ENCODE results near the gene PSMC6. TPM values are rescaled to one million over a fixed set of nuclear protein-coding genes. Genes with fewer than 3 reads are reported as not detected.
"Not testable (repeated sequence)": the region's sequence is repeated elsewhere in the genome, so short reads cannot be mapped to it uniquely, and the experiment has no call there.

The PSMC6 gene
- total RNA-seq, 3 donors from 2014 or later, result 78.3 to 106 (median 89.9) TPM

DNA sequence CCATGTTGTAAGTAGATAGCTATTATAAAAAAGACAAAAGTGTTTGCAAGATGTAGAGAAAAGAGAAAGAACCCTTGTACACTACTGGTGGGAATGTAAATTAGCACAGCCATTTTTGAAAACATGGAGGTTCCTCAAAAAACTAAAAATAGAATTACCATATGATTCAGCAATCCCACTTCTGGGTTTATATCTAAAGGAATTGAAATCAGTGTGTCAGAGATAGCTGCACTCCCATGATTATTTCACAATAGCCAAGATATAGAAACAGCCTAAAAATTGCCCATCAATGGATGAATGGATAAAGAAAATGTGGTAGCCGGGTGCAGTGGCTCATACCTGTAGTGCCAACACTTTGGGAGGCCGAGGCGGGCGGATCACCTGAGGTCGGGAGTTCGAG lies 9.2 kb downstream of the PSMC6 start:
- no peak overlapping the region for H3K27ac ChIP-seq
- intact Hi-C loops (cut with DNase I; ENCODE audit: low total_unique reads), result no loop called here
- peaks cover 7% of the 10 kb centered on the region for H3K36me3 ChIP-seq
- no peaks in the 10 kb centered on the region for H3K4me1 ChIP-seq
- H3K4me3 ChIP-seq, result no peak overlapping the region
- H3K27me3 ChIP-seq, result no peaks in the 10 kb centered on the region
- no peak for DNase-seq (ENCODE audit: low spot score in 2 of 2)
- TF ChIP-seq POLR2A (IDR thresholded peaks at IDR 0.05), result no peak
- no peak for TF ChIP-seq CTCF (IDR thresholded peaks at IDR 0.05)
- TF ChIP-seq POLR2AphosphoS5 (IDR thresholded peaks at IDR 0.05), result no peak
- H3K9me3 ChIP-seq, result no peaks in the 10 kb centered on the region

- Histone ChIP-seq H3K9me3 (no peaks in the 10 kb centered on the region), H3K4me1 (no peaks in the 10 kb centered on the region), H3K27me3 (no peaks in the 10 kb centered on the region), H3K4me3 (no peak overlapping the region), H3K36me3 (peaks cover 12% of the 10 kb centered on the region), H3K27ac (no peak overlapping the region)
- intact Hi-C loops (cut with DNase I; ENCODE audit: low total_unique reads), result no loop called here
- no peak for DNase-seq (ENCODE audit: low spot score in 2 of 2)
- no peak for TF ChIP-seq POLR2AphosphoS5 (IDR thresholded peaks at IDR 0.05)
- TF ChIP-seq POLR2A (IDR thresholded peaks at IDR 0.05), result no peak
- no peak for TF ChIP-seq CTCF (IDR thresholded peaks at IDR 0.05)
Observed at GRCh38 chr14:52723514-52724359, 16.7 kb downstream of the PSMC6 start.

DNA sequence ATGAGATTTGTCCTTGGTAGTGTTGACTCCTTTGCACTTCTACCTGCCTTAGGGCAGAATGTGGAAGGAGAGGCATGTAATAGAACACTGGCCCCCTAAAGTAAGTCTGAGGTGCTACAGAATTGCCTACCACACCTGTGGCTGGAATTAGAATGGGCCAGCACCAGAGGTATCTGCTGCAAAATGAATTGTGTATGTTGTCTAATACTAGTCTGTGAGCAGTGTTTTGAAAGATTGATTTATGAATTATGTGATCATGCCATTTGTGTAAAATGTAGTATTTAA lies 17.3 kb downstream of the PSMC6 start:
- intact Hi-C loops (cut with DNase I; ENCODE audit: low total_unique reads), result no loop called here
- Histone ChIP-seq H3K4me1 (no peaks in the 10 kb centered on the region), H3K36me3 (peaks cover 12% of the 10 kb centered on the region), H3K9me3 (no peaks in the 10 kb centered on the region), H3K27me3 (no peaks in the 10 kb centered on the region), H3K27ac (no peak overlapping the region), H3K4me3 (no peak overlapping the region)
- DNase-seq (ENCODE audit: low spot score in 2 of 2), result no peak
- no peak for TF ChIP-seq POLR2A (IDR thresholded peaks at IDR 0.05)
- TF ChIP-seq CTCF (IDR thresholded peaks at IDR 0.05), result no peak
- TF ChIP-seq POLR2AphosphoS5 (IDR thresholded peaks at IDR 0.05), result no peak

DNA sequence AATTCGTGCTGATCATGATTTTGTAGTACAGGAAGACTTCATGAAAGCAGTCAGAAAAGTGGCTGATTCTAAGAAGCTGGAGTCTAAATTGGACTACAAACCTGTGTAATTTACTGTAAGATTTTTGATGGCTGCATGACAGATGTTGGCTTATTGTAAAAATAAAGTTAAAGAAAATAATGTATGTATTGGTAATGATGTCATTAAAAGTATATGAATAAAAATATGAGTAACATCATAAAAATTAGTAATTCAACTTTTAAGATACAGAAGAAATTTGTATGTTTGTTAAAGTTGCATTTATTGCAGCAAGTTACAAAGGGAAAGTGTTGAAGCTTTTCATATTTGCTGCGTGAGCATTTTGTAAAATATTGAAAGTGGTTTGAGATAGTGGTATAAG lies 20.5 kb downstream of the PSMC6 start:
- H3K27me3 ChIP-seq; H3K27ac ChIP-seq; H3K9me3 ChIP-seq; intact Hi-C loops (cut with DNase I; ENCODE audit: low total_unique reads); H3K4me1 ChIP-seq; H3K36me3 ChIP-seq; H3K4me3 ChIP-seq; DNase-seq (ENCODE audit: low spot score in 2 of 2): not testable (repeated sequence)

- H3K4me3 ChIP-seq; H3K36me3 ChIP-seq; H3K27me3 ChIP-seq; H3K4me1 ChIP-seq; H3K27ac ChIP-seq; intact Hi-C loops (cut with DNase I; ENCODE audit: low total_unique reads); DNase-seq (ENCODE audit: low spot score in 2 of 2); H3K9me3 ChIP-seq: not testable (repeated sequence)
Observed at GRCh38 chr14:52729035-52729434, 22.0 kb downstream of the PSMC6 start.

GRCh38 chr14:52729585-52729924 lies 22.6 kb downstream of the PSMC6 start:
- DNase-seq (ENCODE audit: low spot score in 2 of 2), result no peak
- H3K9me3 ChIP-seq, result no peaks in the 10 kb centered on the region
- intact Hi-C loops (cut with DNase I; ENCODE audit: low total_unique reads), result no loop called here
- no peaks in the 10 kb centered on the region for H3K27me3 ChIP-seq
- H3K4me3 ChIP-seq, result peak overlapping the region; percentile 86 to 93 (median 88)
- peaks cover 3% of the 10 kb centered on the region for H3K36me3 ChIP-seq
- TF ChIP-seq POLR2AphosphoS5 (IDR thresholded peaks at IDR 0.05) (no peak), POLR2A (IDR thresholded peaks at IDR 0.05) (no peak), CTCF (IDR thresholded peaks at IDR 0.05) (no peak)
- H3K4me1 ChIP-seq, result no peaks in the 10 kb centered on the region
- H3K27ac ChIP-seq, result peak overlapping the region; percentile 90

Measured in breast epithelium (tissue), 4 donors.